NCI-H1436 (cell line): ENCODE measurements around the gene KRT2.
A peak's percentile ranks its signal among the peaks of the same experiment; 100 is the strongest.

ENCODE experiments used
- DNase-seq: peaks from one replicate; lab custom pipeline; 2025; lab: John Stamatoyannopoulos, UW

The KRT2 gene

GRCh38 chr12:52663420-52663819 lies 11.4 kb upstream of the KRT2 start:
- DNase-seq = no peak

- no peak for DNase-seq
These were observed 10.9 kb upstream of the KRT2 start for GRCh38 chr12:52662918-52663229.

- DNase-seq = no peak
These were observed 10.3 kb upstream of the KRT2 start for GRCh38 chr12:52662093-52662917.

GRCh38 chr12:52661668-52662067 lies 9.7 kb upstream of the KRT2 start:
- no peak for DNase-seq

GRCh38 chr12:52660934-52661499 lies 9.0 kb upstream of the KRT2 start:
- DNase-seq = no peak

- no peak for DNase-seq
These were observed 7.9 kb upstream of the KRT2 start for GRCh38 chr12:52659951-52660350.

- peak; percentile 9 for DNase-seq
These were observed 7.4 kb upstream of the KRT2 start for GRCh38 chr12:52659395-52659794.

- DNase-seq = no peak
These were observed 6.2 kb upstream of the KRT2 start for GRCh38 chr12:52658196-52658595.

- no peak for DNase-seq
These were observed 5.4 kb upstream of the KRT2 start for GRCh38 chr12:52657250-52657902.

- DNase-seq = no peak
These were observed 4.6 kb upstream of the KRT2 start for GRCh38 chr12:52656616-52657015.

- DNase-seq = no peak
These were observed 3.7 kb upstream of the KRT2 start for GRCh38 chr12:52655720-52656124.

GRCh38 chr12:52655251-52655650 lies 3.2 kb upstream of the KRT2 start:
- no peak for DNase-seq

GRCh38 chr12:52650520-52651081 lies 1.4 kb downstream of the KRT2 start:
- DNase-seq = no peak

- no peak for DNase-seq
These were observed 2.9 kb downstream of the KRT2 start for GRCh38 chr12:52649066-52649465.

GRCh38 chr12:52648012-52648550 lies 3.9 kb downstream of the KRT2 start:
- DNase-seq = no peak

- DNase-seq = no peak
These were observed 4.4 kb downstream of the KRT2 start for GRCh38 chr12:52647601-52648000.

- no peak for DNase-seq
These were observed 5.4 kb downstream of the KRT2 start for GRCh38 chr12:52646613-52647012.

- no peak for DNase-seq
These were observed 6.0 kb downstream of the KRT2 start for GRCh38 chr12:52645982-52646381.

- DNase-seq = no peak
These were observed 6.8 kb downstream of the KRT2 start for GRCh38 chr12:52645120-52645761.

GRCh38 chr12:52644078-52644415 lies 8.0 kb downstream of the KRT2 start:
- no peak for DNase-seq

- no peak for DNase-seq
These were observed 8.6 kb downstream of the KRT2 start for GRCh38 chr12:52643233-52644077.

- DNase-seq = no peak
These were observed 10.5 kb downstream of the KRT2 start for GRCh38 chr12:52641468-52641867.
